GM18951 (cell line): Measurements from ENCODE around the gene ZRANB1.

Source experiments
- POLR2A ChIP-seq: IDR thresholded peaks from 4 replicates; pipeline ENCODE4 v1.6.1; 2011; ENCODE audit warnings: mild to moderate bottlenecking; ENCODE audit not compliant: insufficient read length, insufficient read depth; ENCODE audit errors: extremely low read depth
- in situ Hi-C: fragments of 300-500 bp; cut with MboI; formaldehyde crosslinking; loops from one replicate; pipeline ENCODE4 v1.12.0; 2022; ENCODE audit warnings: low sequenced_read_pairs, mixed read lengths, inconsistent platforms; ENCODE audit not compliant: unreplicated experiment

Gene ZRANB1

GRCh38 chr10:125014086-125014830 is 72.3 kb downstream of the ZRANB1 start:
- in situ Hi-C loops: no loop called here
- no peak for TF ChIP-seq POLR2A

- no peak for TF ChIP-seq POLR2A
- in situ Hi-C loops: no loop called here
These were observed 73.0 kb downstream of the ZRANB1 start for GRCh38 chr10:125014836-125015355.

GRCh38 chr10:125015356-125015944 is 73.5 kb downstream of the ZRANB1 start:
- no peak for TF ChIP-seq POLR2A
- in situ Hi-C loops: no loop called here

- in situ Hi-C loops: no loop called here
- TF ChIP-seq POLR2A: no peak
These were observed 74.2 kb downstream of the ZRANB1 start for GRCh38 chr10:125016123-125016522.

GRCh38 chr10:125016611-125017202 is 74.8 kb downstream of the ZRANB1 start:
- no peak for TF ChIP-seq POLR2A
- in situ Hi-C loops: no loop called here

- in situ Hi-C loops: no loop called here
- TF ChIP-seq POLR2A: no peak
These were observed 75.8 kb downstream of the ZRANB1 start for GRCh38 chr10:125017547-125018298.

- in situ Hi-C loops: no loop called here
- TF ChIP-seq POLR2A: no peak
These were observed 76.7 kb downstream of the ZRANB1 start for GRCh38 chr10:125018576-125019143.

- no peak for TF ChIP-seq POLR2A
- in situ Hi-C loops: no loop called here
These were observed 78.5 kb downstream of the ZRANB1 start for GRCh38 chr10:125020386-125020785.

- in situ Hi-C loops: no loop called here
- no peak for TF ChIP-seq POLR2A
These were observed 78.9 kb downstream of the ZRANB1 start for GRCh38 chr10:125020871-125021270.

GRCh38 chr10:125021686-125022344 is 79.9 kb downstream of the ZRANB1 start:
- in situ Hi-C loops: no loop called here
- no peak for TF ChIP-seq POLR2A

- TF ChIP-seq POLR2A: no peak
- in situ Hi-C loops: no loop called here
These were observed 80.7 kb downstream of the ZRANB1 start for GRCh38 chr10:125022671-125023070.

- in situ Hi-C loops: no loop called here
- TF ChIP-seq POLR2A: no peak
These were observed 81.3 kb downstream of the ZRANB1 start for GRCh38 chr10:125023255-125023654.

- in situ Hi-C loops: no loop called here
- TF ChIP-seq POLR2A: no peak
These were observed 82.1 kb downstream of the ZRANB1 start for GRCh38 chr10:125023862-125024496.
